Parathyroid adenoma (tissue), 2 donors: ENCODE measurements around the gene ANO2.

Source experiments
- H2AFZ ChIP-seq: fragments of 300-600 bp; sonication (generic); one replicate; pipeline ENCODE4 v1.7.0; 2017; ENCODE audit warnings: antibody characterized with exemption, mild to moderate bottlenecking
- H3K27ac ChIP-seq: fragments of 300-600 bp; sonication (generic); one replicate; pipeline ENCODE4 v1.7.0; 2017
- H3K27me3 ChIP-seq: fragments of 300-600 bp; sonication (generic); one replicate; pipeline ENCODE4 v1.7.0; 2017; ENCODE audit warnings: low read length; ENCODE audit not compliant: control insufficient read depth, insufficient read depth
- H3K36me3 ChIP-seq: fragments of 300-600 bp; sonication (generic); one replicate; pipeline ENCODE4 v1.7.0; 2017; ENCODE audit warnings: low read length; ENCODE audit not compliant: control insufficient read depth, insufficient read depth
- H3K4me1 ChIP-seq: fragments of 300-600 bp; sonication (generic); one replicate; pipeline ENCODE4 v1.7.0; 2017; ENCODE audit warnings: control low read depth
- H3K4me2 ChIP-seq: fragments of 300-600 bp; sonication (generic); one replicate; pipeline ENCODE4 v1.7.0; 2017; ENCODE audit warnings: low read length
- H3K4me3 ChIP-seq: fragments of 300-600 bp; sonication (generic); one replicate; pipeline ENCODE4 v1.7.0; 2017; ENCODE audit warnings: low read depth, low read length
- H3K79me2 ChIP-seq: fragments of 300-600 bp; sonication (generic); one replicate; pipeline ENCODE4 v1.7.0; 2017; ENCODE audit warnings: control low read depth
- H3K9ac ChIP-seq: fragments of 300-600 bp; sonication (generic); one replicate; pipeline ENCODE4 v1.7.0; 2017; ENCODE audit warnings: mild to moderate bottlenecking
- H3K9me3 ChIP-seq: fragments of 300-600 bp; sonication (generic); one replicate; pipeline ENCODE4 v1.7.0; 2017; ENCODE audit warnings: low read length; ENCODE audit not compliant: control insufficient read depth
- TF ChIP-seq, protein P1 (sequence below): fragments of 300-600 bp; sonication (generic); IDR thresholded peaks from one replicate; pipeline ENCODE4 v1.7.0; 2017; ENCODE audit warnings: antibody characterized with exemption, mild to moderate bottlenecking
- donor health status: primary hyperparathyroidism.

The ANO2 gene

DNA sequence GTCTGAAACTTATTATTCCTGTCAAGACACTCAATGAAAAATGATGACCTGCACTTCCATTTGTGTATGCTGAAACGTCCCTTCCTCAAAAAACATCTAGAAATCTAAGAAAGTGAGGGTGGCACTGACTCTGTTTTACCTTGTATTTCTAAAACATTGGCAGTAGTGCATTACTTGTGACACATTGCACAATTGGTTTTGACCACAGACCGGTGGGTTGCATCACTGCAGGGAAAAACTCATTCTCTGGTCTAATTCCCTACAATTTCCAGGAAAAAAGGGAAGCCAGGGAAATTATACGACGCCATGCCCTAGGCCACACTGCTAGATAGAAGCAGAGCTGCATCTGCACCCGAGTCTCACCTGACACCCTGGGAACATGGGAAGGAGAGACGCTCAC is 356.5 kb downstream of the ANO2 start:
- H3K4me2 ChIP-seq: no peak overlapping the region
- H3K36me3 ChIP-seq: no peaks in the 10 kb centered on the region
- H3K27ac ChIP-seq: no peak overlapping the region
- H3K9ac ChIP-seq: no peak overlapping the region
- TF ChIP-seq, protein P1, sequence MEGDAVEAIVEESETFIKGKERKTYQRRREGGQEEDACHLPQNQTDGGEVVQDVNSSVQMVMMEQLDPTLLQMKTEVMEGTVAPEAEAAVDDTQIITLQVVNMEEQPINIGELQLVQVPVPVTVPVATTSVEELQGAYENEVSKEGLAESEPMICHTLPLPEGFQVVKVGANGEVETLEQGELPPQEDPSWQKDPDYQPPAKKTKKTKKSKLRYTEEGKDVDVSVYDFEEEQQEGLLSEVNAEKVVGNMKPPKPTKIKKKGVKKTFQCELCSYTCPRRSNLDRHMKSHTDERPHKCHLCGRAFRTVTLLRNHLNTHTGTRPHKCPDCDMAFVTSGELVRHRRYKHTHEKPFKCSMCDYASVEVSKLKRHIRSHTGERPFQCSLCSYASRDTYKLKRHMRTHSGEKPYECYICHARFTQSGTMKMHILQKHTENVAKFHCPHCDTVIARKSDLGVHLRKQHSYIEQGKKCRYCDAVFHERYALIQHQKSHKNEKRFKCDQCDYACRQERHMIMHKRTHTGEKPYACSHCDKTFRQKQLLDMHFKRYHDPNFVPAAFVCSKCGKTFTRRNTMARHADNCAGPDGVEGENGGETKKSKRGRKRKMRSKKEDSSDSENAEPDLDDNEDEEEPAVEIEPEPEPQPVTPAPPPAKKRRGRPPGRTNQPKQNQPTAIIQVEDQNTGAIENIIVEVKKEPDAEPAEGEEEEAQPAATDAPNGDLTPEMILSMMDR: no peak
- H3K4me3 ChIP-seq: no peak overlapping the region
- no peaks in the 10 kb centered on the region for H3K9me3 ChIP-seq
- H3K79me2 ChIP-seq: no peaks in the 10 kb centered on the region
- H2AFZ ChIP-seq: no peak overlapping the region
- H3K4me1 ChIP-seq: no peaks in the 10 kb centered on the region
- H3K27me3 ChIP-seq: no peaks in the 10 kb centered on the region

DNA sequence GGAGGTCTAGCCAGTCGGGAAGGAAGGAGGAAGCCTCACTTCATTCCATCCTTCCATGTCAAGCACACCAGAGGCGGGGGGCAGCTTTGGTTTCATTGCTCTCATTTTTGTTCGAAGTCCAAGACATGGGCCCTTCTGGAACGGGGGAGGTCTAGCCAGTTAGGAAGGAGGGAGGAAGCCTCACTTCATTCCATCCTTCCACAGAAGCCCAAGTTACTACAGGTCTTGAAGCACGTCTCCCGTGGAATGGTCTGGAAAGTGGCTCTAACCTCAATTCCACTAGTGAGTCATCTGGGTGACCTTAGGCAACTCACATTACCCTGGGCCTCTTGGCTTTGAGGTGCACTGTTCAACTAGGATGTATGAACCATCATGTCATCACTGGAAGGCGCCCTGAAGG is 356.9 kb downstream of the ANO2 start:
- Histone ChIP-seq H3K4me1 (no peaks in the 10 kb centered on the region), H3K9me3 (no peaks in the 10 kb centered on the region), H2AFZ (no peak overlapping the region), H3K4me2 (no peak overlapping the region), H3K4me3 (no peak overlapping the region), H3K27ac (no peak overlapping the region), H3K36me3 (no peaks in the 10 kb centered on the region), H3K27me3 (no peaks in the 10 kb centered on the region), H3K9ac (no peak overlapping the region), H3K79me2 (no peaks in the 10 kb centered on the region)
- TF ChIP-seq, protein P1: no peak

DNA sequence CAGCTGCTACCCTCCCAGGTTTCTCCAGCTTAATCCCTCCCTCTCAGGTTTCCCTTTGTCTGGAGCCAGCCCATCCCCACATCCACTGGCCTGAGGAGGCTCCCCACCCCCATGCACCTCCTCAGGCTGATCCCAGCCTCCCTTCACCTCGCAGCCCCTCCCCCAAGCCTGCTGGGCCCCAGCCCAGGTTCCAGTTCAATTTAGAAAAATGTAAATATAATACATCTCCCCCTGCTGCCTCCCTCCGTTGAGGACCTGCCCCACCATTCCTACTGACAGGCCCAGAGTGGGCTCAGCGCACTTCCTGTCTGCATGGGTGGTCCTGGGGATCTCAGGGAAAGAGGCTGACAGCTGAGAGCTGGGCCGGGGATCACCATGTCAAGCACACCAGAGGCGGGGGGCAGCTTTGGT is 357.3 kb downstream of the ANO2 start:
- no peak overlapping the region for H3K9ac ChIP-seq
- TF ChIP-seq, protein P1: no peak
- H3K4me2 ChIP-seq: no peak overlapping the region
- H3K4me3 ChIP-seq: no peak overlapping the region
- H3K36me3 ChIP-seq: no peaks in the 10 kb centered on the region
- H3K79me2 ChIP-seq: no peaks in the 10 kb centered on the region
- H3K27ac ChIP-seq: no peak overlapping the region
- H3K9me3 ChIP-seq: no peaks in the 10 kb centered on the region
- H2AFZ ChIP-seq: no peak overlapping the region
- no peaks in the 10 kb centered on the region for H3K4me1 ChIP-seq
- no peaks in the 10 kb centered on the region for H3K27me3 ChIP-seq

DNA sequence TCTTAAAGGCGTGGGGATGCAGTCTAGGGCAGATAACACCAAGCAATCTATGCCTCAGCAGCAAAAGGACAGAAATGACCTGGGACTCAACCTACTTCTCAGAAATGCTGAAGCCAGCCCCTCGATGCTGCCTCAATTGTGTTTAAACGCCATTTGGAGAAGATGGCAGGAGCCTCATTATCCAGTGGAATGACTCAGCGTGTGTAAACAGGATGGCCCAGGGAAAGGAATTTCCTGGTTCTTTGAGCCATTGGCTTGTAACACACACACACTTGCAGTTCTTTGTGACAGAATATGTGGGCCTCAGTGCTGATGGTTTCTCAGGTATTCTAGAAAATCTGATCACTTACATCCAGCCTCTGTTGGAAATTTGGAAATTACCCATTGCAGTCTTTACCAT is 358.9 kb downstream of the ANO2 start:
- H3K36me3 ChIP-seq: no peaks in the 10 kb centered on the region
- H3K9ac ChIP-seq: no peak overlapping the region
- no peaks in the 10 kb centered on the region for H3K9me3 ChIP-seq
- no peak overlapping the region for H3K27ac ChIP-seq
- no peaks in the 10 kb centered on the region for H3K79me2 ChIP-seq
- no peak overlapping the region for H3K4me3 ChIP-seq
- no peaks in the 10 kb centered on the region for H3K27me3 ChIP-seq
- TF ChIP-seq, protein P1: no peak
- no peak overlapping the region for H2AFZ ChIP-seq
- H3K4me2 ChIP-seq: no peak overlapping the region
- no peaks in the 10 kb centered on the region for H3K4me1 ChIP-seq

DNA sequence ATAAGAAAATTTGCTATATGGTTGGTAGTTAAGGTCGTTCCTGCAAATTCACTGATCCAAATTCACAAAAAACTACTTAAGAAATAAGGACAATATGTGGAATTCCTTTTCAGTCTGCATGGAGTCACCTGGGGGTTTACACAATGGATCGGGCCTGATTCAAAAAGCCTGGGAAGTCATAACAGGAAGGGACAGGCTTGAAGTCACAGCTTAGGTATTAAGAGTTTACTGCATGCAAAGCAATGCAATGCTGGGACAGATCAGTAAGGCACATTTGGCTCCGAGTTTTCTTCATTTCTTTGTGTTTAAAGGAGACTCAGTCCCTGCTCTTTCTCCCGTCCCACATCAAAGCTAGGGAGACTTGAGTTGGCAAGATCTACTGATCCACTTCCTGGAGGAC is 359.9 kb downstream of the ANO2 start:
- no peaks in the 10 kb centered on the region for H3K27me3 ChIP-seq
- H2AFZ ChIP-seq: no peak overlapping the region
- H3K4me3 ChIP-seq: no peak overlapping the region
- no peak overlapping the region for H3K27ac ChIP-seq
- no peak overlapping the region for H3K9ac ChIP-seq
- no peaks in the 10 kb centered on the region for H3K4me1 ChIP-seq
- no peaks in the 10 kb centered on the region for H3K36me3 ChIP-seq
- H3K9me3 ChIP-seq: no peaks in the 10 kb centered on the region
- H3K4me2 ChIP-seq: no peak overlapping the region
- TF ChIP-seq, protein P1: no peak
- no peaks in the 10 kb centered on the region for H3K79me2 ChIP-seq
